ENCODE results near the gene BRD4. TPM values are rescaled to one million over a fixed set of nuclear protein-coding genes. Genes with fewer than 3 reads are reported as not detected.

Gene BRD4
- total RNA-seq, 4 donors from 2014 or later: 27.6 to 46.5 (median 35.3) TPM

- TF ChIP-seq, protein P1, sequence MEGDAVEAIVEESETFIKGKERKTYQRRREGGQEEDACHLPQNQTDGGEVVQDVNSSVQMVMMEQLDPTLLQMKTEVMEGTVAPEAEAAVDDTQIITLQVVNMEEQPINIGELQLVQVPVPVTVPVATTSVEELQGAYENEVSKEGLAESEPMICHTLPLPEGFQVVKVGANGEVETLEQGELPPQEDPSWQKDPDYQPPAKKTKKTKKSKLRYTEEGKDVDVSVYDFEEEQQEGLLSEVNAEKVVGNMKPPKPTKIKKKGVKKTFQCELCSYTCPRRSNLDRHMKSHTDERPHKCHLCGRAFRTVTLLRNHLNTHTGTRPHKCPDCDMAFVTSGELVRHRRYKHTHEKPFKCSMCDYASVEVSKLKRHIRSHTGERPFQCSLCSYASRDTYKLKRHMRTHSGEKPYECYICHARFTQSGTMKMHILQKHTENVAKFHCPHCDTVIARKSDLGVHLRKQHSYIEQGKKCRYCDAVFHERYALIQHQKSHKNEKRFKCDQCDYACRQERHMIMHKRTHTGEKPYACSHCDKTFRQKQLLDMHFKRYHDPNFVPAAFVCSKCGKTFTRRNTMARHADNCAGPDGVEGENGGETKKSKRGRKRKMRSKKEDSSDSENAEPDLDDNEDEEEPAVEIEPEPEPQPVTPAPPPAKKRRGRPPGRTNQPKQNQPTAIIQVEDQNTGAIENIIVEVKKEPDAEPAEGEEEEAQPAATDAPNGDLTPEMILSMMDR (IDR thresholded peaks at IDR 0.05; ENCODE audit: low read depth): no peak
These were observed 81.2 kb downstream of the BRD4 start for GRCh38 chr19:15251010-15251748.

GRCh38 chr19:15250640-15250993 lies 81.7 kb downstream of the BRD4 start:
- TF ChIP-seq, protein P1 (IDR thresholded peaks at IDR 0.05; ENCODE audit: low read depth): no peak

DNA sequence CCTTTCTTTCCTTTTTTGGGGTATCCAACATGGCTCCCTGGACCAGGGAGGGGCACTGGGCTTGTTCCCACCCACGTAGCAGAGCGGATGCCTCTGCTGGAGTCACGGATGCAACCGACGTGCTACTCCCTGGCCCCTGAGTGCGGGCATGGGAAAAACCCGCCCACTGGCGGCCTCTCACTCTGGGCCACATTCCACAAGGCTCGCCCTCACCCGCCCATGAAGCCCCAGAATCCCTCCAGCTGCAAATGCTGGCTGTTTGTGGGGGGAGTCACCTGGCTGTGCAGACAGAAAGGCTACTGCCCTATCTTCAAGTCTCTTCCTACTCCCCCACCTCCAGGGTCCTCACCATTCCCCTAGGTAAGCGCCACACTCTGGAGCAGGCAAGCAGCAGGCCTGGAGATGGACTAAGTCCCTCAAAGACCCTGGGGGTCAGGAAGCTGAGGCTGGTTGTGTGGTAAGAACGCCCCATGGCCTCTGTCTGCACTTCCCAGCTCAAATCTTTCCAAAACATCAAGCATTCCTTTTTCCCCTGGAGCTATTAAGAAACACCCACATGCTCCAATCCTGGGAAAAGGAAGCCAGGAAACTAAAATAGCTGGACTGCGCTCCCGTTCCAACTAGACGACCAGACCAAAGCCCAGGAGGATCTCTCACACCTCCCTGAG lies 82.2 kb downstream of the BRD4 start:
- TF ChIP-seq, protein P1 (IDR thresholded peaks at IDR 0.05; ENCODE audit: low read depth): no peak

DNA sequence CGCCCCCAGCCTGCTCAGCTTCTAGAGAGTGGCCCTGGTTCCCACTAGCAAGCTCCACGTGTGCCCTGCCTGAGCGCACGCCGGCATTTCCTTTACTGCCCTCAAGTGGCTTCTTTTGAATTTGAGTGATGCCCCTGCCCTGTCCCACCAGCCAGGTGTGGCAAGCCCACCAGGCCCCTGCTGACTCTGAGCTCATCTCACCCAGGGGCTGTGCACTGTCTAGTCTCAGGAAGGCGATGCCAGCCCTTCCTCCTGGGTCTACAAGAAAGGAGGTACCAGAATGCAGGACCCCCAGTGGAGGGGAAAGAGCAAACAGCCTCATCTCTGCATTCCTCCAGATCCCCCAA lies 82.8 kb downstream of the BRD4 start:
- TF ChIP-seq, protein P1 (IDR thresholded peaks at IDR 0.05; ENCODE audit: low read depth): no peak

- TF ChIP-seq, protein P1 (IDR thresholded peaks at IDR 0.05; ENCODE audit: low read depth): no peak
These were observed 83.5 kb downstream of the BRD4 start for GRCh38 chr19:15248648-15249527.

GRCh38 chr19:15248106-15248505 lies 84.2 kb downstream of the BRD4 start:
- TF ChIP-seq, protein P1 (IDR thresholded peaks at IDR 0.05; ENCODE audit: low read depth): no peak
